Neural progenitor cell (in vitro differentiated cells): Measurements from ENCODE around the gene PRR12. TPM values are rescaled to one million over a fixed set of nuclear protein-coding genes. Genes with fewer than 3 reads are reported as not detected.

Experiments used
- DNase-seq: peaks from one replicate; pipeline ENCODE4 v3.0.0-alpha.2; 2016; ENCODE audit warnings: low spot score
- H2AFZ ChIP-seq: fragments of 200-600 bp; sonication (generic); replicated peaks from 2 replicates; pipeline ENCODE4 v1.6.1; 2016; ENCODE audit warnings: antibody characterized with exemption
- H3F3A ChIP-seq: fragments of 200-600 bp; sonication (generic); 2 replicates; pipeline ENCODE4 v1.6.1; 2016; ENCODE audit warnings: antibody characterized with exemption, low read depth
- H3K27ac ChIP-seq: fragments of 200-600 bp; sonication (generic); 2 replicates; pipeline ENCODE4 v1.5.1; 2016; ENCODE audit warnings: mild to moderate bottlenecking
- H3K27me3 ChIP-seq: fragments of 200-600 bp; sonication (generic); 2 replicates; pipeline ENCODE4 v1.6.1; 2016; ENCODE audit warnings: mild to moderate bottlenecking, moderate library complexity
- H3K36me3 ChIP-seq: fragments of 200-600 bp; sonication (generic); 2 replicates; pipeline ENCODE4 v1.5.1; 2016
- H3K4me1 ChIP-seq: fragments of 200-600 bp; sonication (generic); 2 replicates; pipeline ENCODE4 v1.6.1; 2016; ENCODE audit warnings: mixed run types
- H3K4me2 ChIP-seq: fragments of 200-600 bp; sonication (generic); 2 replicates; pipeline ENCODE4 v1.6.1; 2016
- H3K4me3 ChIP-seq: fragments of 200-600 bp; sonication (generic); 2 replicates; pipeline ENCODE4 v1.5.1; 2016
- H3K79me2 ChIP-seq: fragments of 200-600 bp; sonication (generic); 2 replicates; pipeline ENCODE4 v1.6.1; 2016; ENCODE audit warnings: low read depth
- H3K9ac ChIP-seq: fragments of 200-600 bp; sonication (generic); 2 replicates; pipeline ENCODE4 v1.6.1; 2016
- H3K9me3 ChIP-seq: fragments of 200-600 bp; sonication (generic); 2 replicates; pipeline ENCODE4 v1.5.1; 2016; ENCODE audit warnings: low read depth
- H4K20me1 ChIP-seq: fragments of 200-600 bp; sonication (generic); 2 replicates; pipeline ENCODE4 v1.6.1; 2016; ENCODE audit warnings: low read depth
- H3K27ac Mint-ChIP-seq: 3 replicates; pipeline ENCODE4 v1.8.0; 2021; ENCODE audit warnings: mixed read lengths
- H3K27me3 Mint-ChIP-seq: 2 replicates; pipeline ENCODE4 v1.8.0; 2022; ENCODE audit warnings: low read depth, mild to moderate bottlenecking, inconsistent platforms, moderate library complexity, mixed read lengths; ENCODE audit not compliant: insufficient read depth
- H3K36me3 Mint-ChIP-seq: 3 replicates; pipeline ENCODE4 v1.8.0; 2021; ENCODE audit warnings: mixed read lengths
- H3K4me1 Mint-ChIP-seq: 3 replicates; pipeline ENCODE4 v1.8.0; 2021; ENCODE audit warnings: mixed read lengths
- H3K4me3 Mint-ChIP-seq: 3 replicates; pipeline ENCODE4 v1.8.0; 2021; ENCODE audit warnings: mild to moderate bottlenecking, moderate library complexity, mixed read lengths
- H3K9me3 Mint-ChIP-seq: 3 replicates; pipeline ENCODE4 v1.8.0; 2020; ENCODE audit warnings: mixed read lengths
- CTCF ChIP-seq: fragments of 200-600 bp; sonication (generic); IDR thresholded peaks from 2 replicates; pipeline ENCODE4 v1.5.1; 2017; ENCODE audit warnings: antibody characterized with exemption, mild to moderate bottlenecking
- EZH2 ChIP-seq: fragments of 200-600 bp; sonication (generic); IDR thresholded peaks from 2 replicates; pipeline ENCODE4 v1.6.1; 2017; ENCODE audit warnings: antibody characterized with exemption, mild to moderate bottlenecking, moderate library complexity
- EZH2phosphoT487 ChIP-seq: fragments of 200-600 bp; sonication (generic); IDR thresholded peaks from 2 replicates; pipeline ENCODE4 v1.6.1; 2017; ENCODE audit warnings: antibody characterized with exemption
- total RNA-seq: library from RNA; depleted of rRNA; stranded (reverse); fragments of >200 nt; gene quantifications from 2 replicates; pipeline ENCODE4 v1.2.3, GENCODE V29; 2015; ENCODE audit warnings: low replicate concordance

Gene PRR12
- total RNA-seq, 1 donor from 2014 or later = 3.2 TPM

GRCh38 chr19:49652551-49653465, 61.8 kb downstream of the PRR12 start:
- H3K27ac ChIP-seq = no peak overlapping the region
- peaks cover 31% of the 10 kb centered on the region for H4K20me1 ChIP-seq
- H2AFZ ChIP-seq = no peak overlapping the region
- H3K9me3 ChIP-seq = no peaks in the 10 kb centered on the region
- DNase-seq = no peak
- H3K79me2 ChIP-seq = peaks cover 7% of the 10 kb centered on the region
- H3K9ac ChIP-seq = no peak overlapping the region
- Mint-ChIP-seq H3K4me1 (no peaks in the 10 kb centered on the region), H3K27me3 (peaks cover 3% of the 10 kb centered on the region), H3K4me3 (no peak overlapping the region), H3K36me3 (peaks cover 28% of the 10 kb centered on the region), H3K9me3 (no peaks in the 10 kb centered on the region), H3K27ac (no peak overlapping the region)
- peaks cover 5% of the 10 kb centered on the region for H3F3A ChIP-seq
- H3K4me1 ChIP-seq = no peaks in the 10 kb centered on the region
- H3K4me2 ChIP-seq = no peak overlapping the region
- no peaks in the 10 kb centered on the region for H3K36me3 ChIP-seq
- H3K27me3 ChIP-seq = no peaks in the 10 kb centered on the region
- TF ChIP-seq EZH2phosphoT487 (no peak), EZH2 (no peak), CTCF (no peak)
- no peak overlapping the region for H3K4me3 ChIP-seq

GRCh38 chr19:49653466-49653806, 62.5 kb downstream of the PRR12 start:
- DNase-seq = no peak
- Mint-ChIP-seq H3K27me3 (peaks cover 3% of the 10 kb centered on the region), H3K27ac (no peak overlapping the region), H3K36me3 (peaks cover 28% of the 10 kb centered on the region), H3K9me3 (no peaks in the 10 kb centered on the region), H3K4me3 (no peak overlapping the region), H3K4me1 (no peaks in the 10 kb centered on the region)
- no peak overlapping the region for H2AFZ ChIP-seq
- no peak overlapping the region for H3K9ac ChIP-seq
- peaks cover 7% of the 10 kb centered on the region for H3K79me2 ChIP-seq
- no peak overlapping the region for H3K4me2 ChIP-seq
- peaks cover 25% of the 10 kb centered on the region for H4K20me1 ChIP-seq
- H3K27ac ChIP-seq = no peak overlapping the region
- TF ChIP-seq EZH2phosphoT487 = no peak
- no peak for TF ChIP-seq CTCF
- TF ChIP-seq EZH2 = no peak
- H3K27me3 ChIP-seq = no peaks in the 10 kb centered on the region
- no peaks in the 10 kb centered on the region for H3K36me3 ChIP-seq
- H3K4me3 ChIP-seq = no peak overlapping the region
- no peaks in the 10 kb centered on the region for H3K9me3 ChIP-seq
- peaks cover 5% of the 10 kb centered on the region for H3F3A ChIP-seq
- no peaks in the 10 kb centered on the region for H3K4me1 ChIP-seq

- Mint-ChIP-seq H3K4me1 (no peaks in the 10 kb centered on the region), H3K36me3 (peaks cover 32% of the 10 kb centered on the region), H3K27ac (no peak overlapping the region), H3K27me3 (peaks cover 3% of the 10 kb centered on the region), H3K9me3 (no peaks in the 10 kb centered on the region), H3K4me3 (peak overlapping the region; percentile 66)
- peaks cover 22% of the 10 kb centered on the region for H4K20me1 ChIP-seq
- peaks cover 16% of the 10 kb centered on the region for H3F3A ChIP-seq
- H2AFZ ChIP-seq = no peak overlapping the region
- H3K4me2 ChIP-seq = no peak overlapping the region
- H3K4me3 ChIP-seq = no peak overlapping the region
- H3K9ac ChIP-seq = no peak overlapping the region
- no peaks in the 10 kb centered on the region for H3K4me1 ChIP-seq
- H3K9me3 ChIP-seq = no peaks in the 10 kb centered on the region
- no peaks in the 10 kb centered on the region for H3K27me3 ChIP-seq
- no peaks in the 10 kb centered on the region for H3K36me3 ChIP-seq
- DNase-seq = no peak
- TF ChIP-seq EZH2 (no peak), EZH2phosphoT487 (no peak), CTCF (no peak)
- H3K79me2 ChIP-seq = no peaks in the 10 kb centered on the region
- no peak overlapping the region for H3K27ac ChIP-seq
Observed at GRCh38 chr19:49654581-49654980, 63.6 kb downstream of the PRR12 start.
